HepG2 (cell line): ENCODE results near the gene SLC25A48. TPM values are rescaled to one million over a fixed set of nuclear protein-coding genes. Genes with fewer than 3 reads are reported as not detected.

Source experiments
- ATAC-seq: fragments of 200-7000 bp; cut with Tn5 transposase; 3 replicates; pipeline ENCODE4 v1.9.1; 2020; ENCODE audit warnings: mild to moderate bottlenecking, moderate library complexity
- BruUV-seq: library from RNA; stranded (reverse); fragments of 400-500 nt; replicated peaks from 2 replicates; lab custom pipeline; 2021; lab: Mats Ljungman, UMichigan
- CTCF ChIA-PET: fragments of 300-600 bp; formaldehyde crosslinking; extraction: SDS; loops from one replicate; lab custom pipeline; 2021; ENCODE audit warnings: low total read pairs, inconsistent platforms, low intra/inter-chr PET ratio; lab: Yijun Ruan, JAX
- POLR2A ChIA-PET: fragments of 350-600 bp; sonication (Branson Sonifier 250); formaldehyde crosslinking; loops from one replicate; lab custom pipeline; 2020; ENCODE audit warnings: antibody characterized with exemption, inconsistent platforms; lab: Yijun Ruan, JAX
- DNase-seq: peaks from one replicate; pipeline ENCODE4 v3.0.0-alpha.2; 2015; ENCODE audit warnings: low spot score
- FAIRE-seq: peaks from 3 replicates; lab custom pipeline; 2011; peaks lifted over from hg19 to GRCh38; lab: Jason Lieb, UNC
- H2AFZ ChIP-seq: one replicate; pipeline ENCODE4 v1.6.1; 2011; ENCODE audit warnings: low read length, inconsistent platforms
- H3K27ac ChIP-seq: fragments of 300-600 bp; 3 replicates; pipeline ENCODE4 v1.8.0; 2011; ENCODE audit warnings: mixed run types, mild to moderate bottlenecking, mixed read lengths, low read length, inconsistent platforms; ENCODE audit not compliant: insufficient read depth; ENCODE audit errors: extremely low read length
- H3K27me3 ChIP-seq, 2 experiments: fragments of 200-600 bp in 1 of 2; 2 replicates in 1 of 2; 3 replicates in 1 of 2; pipeline versions ENCODE4 v1.6.0 to v1.8.0; 2011; ENCODE audit warnings: low read length in 2 of 2, mild to moderate bottlenecking in 2 of 2, moderate library complexity in 2 of 2, inconsistent platforms in 1 of 2; ENCODE audit not compliant: insufficient read depth in 2 of 2, control insufficient read depth in 1 of 2
- H3K36me3 ChIP-seq, 2 experiments: fragments of 200-600 bp in 1 of 2; replicated peaks in 1 of 2; 2 replicates in 1 of 2; 3 replicates in 1 of 2; pipeline versions ENCODE4 v1.5.1 to v1.8.0; 2011; ENCODE audit warnings: low read length in 2 of 2, inconsistent platforms in 1 of 2; ENCODE audit not compliant: insufficient read depth in 2 of 2, control insufficient read depth in 1 of 2
- H3K4me1 ChIP-seq: 2 replicates; pipeline ENCODE4 v1.5.1; 2012; ENCODE audit warnings: low read length, inconsistent platforms; ENCODE audit not compliant: insufficient read depth
- H3K4me2 ChIP-seq: 2 replicates; pipeline ENCODE4 v1.6.0; 2011; ENCODE audit warnings: low read depth, low read length, inconsistent platforms
- H3K4me3 ChIP-seq, 3 experiments: fragments of 200-600 bp in 1 of 3; sonication (generic), shearing (Covaris generic) in 1 of 3; replicated peaks in 1 of 3; 2 replicates each; pipeline ENCODE4 v1.5.1; 2011 to 2016; ENCODE audit warnings: low read length in 3 of 3, inconsistent platforms in 2 of 3, low read depth in 2 of 3, mild to moderate bottlenecking in 2 of 3, control low read depth in 1 of 3, mixed read lengths in 1 of 3; ENCODE audit not compliant: insufficient read depth in 1 of 3
- H3K79me2 ChIP-seq: one replicate; pipeline ENCODE4 v1.6.1; 2011; ENCODE audit warnings: low read length, inconsistent platforms; ENCODE audit not compliant: insufficient read depth
- H3K9ac ChIP-seq: 2 replicates; pipeline ENCODE4 v1.6.0; 2011; ENCODE audit warnings: mild to moderate bottlenecking, low read depth, low read length, inconsistent platforms; ENCODE audit not compliant: insufficient read depth
- H3K9me3 ChIP-seq: 2 replicates; pipeline ENCODE4 v1.5.1; 2012; ENCODE audit warnings: mild to moderate bottlenecking, low read length
- H4K20me1 ChIP-seq: 2 replicates; pipeline ENCODE4 v1.6.0; 2011; ENCODE audit warnings: inconsistent platforms, mild to moderate bottlenecking, low read length, moderate library complexity; ENCODE audit not compliant: insufficient read depth
- FIP1L1 ChIP-seq: fragments of 200-400 bp; formaldehyde crosslinking; IDR thresholded peaks from 2 replicates; pipeline ENCODE4 v1.6.1; 2018; ENCODE audit warnings: low read depth, mild to moderate bottlenecking, low read length, moderate library complexity, borderline replicate concordance; ENCODE audit not compliant: insufficient read depth
- HOXA3 ChIP-seq: sonication (generic); formaldehyde crosslinking; IDR thresholded peaks from 2 replicates; pipeline ENCODE4 v1.5.0; 2020; ENCODE audit warnings: missing genetic modification reagents
- LCORL ChIP-seq, 2 experiments: fragments of 450-650 bp in 1 of 2; sonication (generic) in 1 of 2; formaldehyde crosslinking in 1 of 2; IDR thresholded peaks; 2 replicates each; pipeline versions ENCODE4 v1.5.0 to v1.6.1; 2017 to 2020; ENCODE audit warnings: antibody characterized with exemption in 1 of 2, missing genetic modification reagents in 1 of 2
- MED8 ChIP-seq: sonication (generic); formaldehyde crosslinking; IDR thresholded peaks from 2 replicates; pipeline ENCODE4 v1.8.1; 2023; ENCODE audit warnings: mild to moderate bottlenecking, missing genetic modification reagents; ENCODE audit not compliant: insufficient replicate concordance
- NR2F2 ChIP-seq: IDR thresholded peaks from 2 replicates; pipeline ENCODE4 v1.6.1; 2012; ENCODE audit warnings: low read depth, inconsistent platforms, borderline replicate concordance
- PRDM10 ChIP-seq: sonication (generic); formaldehyde crosslinking; IDR thresholded peaks from 2 replicates; pipeline ENCODE4 v1.4.0; 2020; ENCODE audit warnings: low read depth, missing genetic modification reagents
- ZBTB39 ChIP-seq: sonication (generic); formaldehyde crosslinking; IDR thresholded peaks from 2 replicates; pipeline ENCODE4 v1.5.0; 2020; ENCODE audit warnings: missing genetic modification reagents
- ZNF362 ChIP-seq: sonication (generic); formaldehyde crosslinking; IDR thresholded peaks from 2 replicates; pipeline ENCODE4 v1.4.0; 2020; ENCODE audit warnings: missing genetic modification reagents, mild to moderate bottlenecking, borderline replicate concordance
- ZNF781 ChIP-seq: sonication (generic); formaldehyde crosslinking; IDR thresholded peaks from 2 replicates; pipeline ENCODE4 v1.5.1; 2020; ENCODE audit warnings: borderline replicate concordance, mild to moderate bottlenecking, missing genetic modification reagents; ENCODE audit errors: not compliant biosample characterization
- WGBS: methylation state at CpG from one replicate; pipeline ENCODE4 v1.1.6; 2017; ENCODE audit warnings: low lambda C conversion rate; 5-methylcytosine and 5-hydroxymethylcytosine counted together
- in situ Hi-C: cut with HindIII; loops from 2 replicates; pipeline ENCODE4 v1.10.0; 2017; ENCODE audit warnings: low pct_unique_long_range_greater_than_20kb; ENCODE audit not compliant: extremely low pct_ligation_motif_present
- intact Hi-C: fragments of 100-400 bp; cut with micrococcal nuclease; formaldehyde crosslinking; loops from one replicate; pipeline ENCODE4 v1.10.0; 2022; ENCODE audit not compliant: unreplicated experiment
- polyA plus RNA-seq, 8 experiments: library from polyadenylated mRNA; depleted of rRNA in 3 of 8; stranded (reverse) in 7 of 8; unstranded in 1 of 8; fragments of >200 nt; fragmentation: Illumina TruSeq in 4 of 8; extraction: Trizol in 4 of 8; gene quantifications; 2 replicates each; pipeline versions ENCODE4 v1.2.1 to v1.2.3, GENCODE V29; 2011 to 2016; ENCODE audit warnings: low read depth in 4 of 8, missing spikeins in 1 of 8, mixed read lengths in 1 of 8; ENCODE audit not compliant: insufficient read depth in 1 of 8
- total RNA-seq, 5 experiments: library from RNA; depleted of rRNA; stranded (reverse); fragments of >200 nt; fragmentation: Illumina TruSeq; extraction: Trizol; gene quantifications; 2 replicates each; pipeline ENCODE4 v1.2.3, GENCODE V29; 2016; ENCODE audit warnings: low read depth in 1 of 5

SLC25A48 gene
- total and polyA plus RNA-seq, 2 of the 13 experiments (the other 11 are each of a cell fraction or from before 2014, with no cell fraction given) = 0.17 to 4.5 TPM

- Histone ChIP-seq H2AFZ (no peak overlapping the region), H3K4me3 (no peak overlapping the region), H3K4me1 (peaks cover 7% of the 10 kb centered on the region; the same call in 1 of the 2 replicates), H3K9me3 (0 out of 2 replicates have a peak, but pooled peaks cover under 1% of the 10 kb centered on the region), H4K20me1 (no peaks in the 10 kb centered on the region), H3K27me3 (peaks cover 1 to 66% of the 10 kb centered on the region in 2 experiments; a peak in 4 of 5 replicates), H3K4me2 (no peak overlapping the region), H3K27ac (no peak overlapping the region), H3K36me3 (no peaks in the 10 kb centered on the region), H3K79me2 (no peaks in the 10 kb centered on the region), H3K9ac (no peak overlapping the region)
- FAIRE-seq (no peak), ATAC-seq (no peak), DNase-seq (no peak)
- intact Hi-C loops (loop anchor here (5.0 kb wide), 1 partner anchor 49 kb away; no protein-coding TSS in a partner anchor), in situ Hi-C loops (loop anchor here (5.0 kb wide), 2 partner anchors 271 to 376 kb away; no protein-coding TSS in a partner anchor)
- no TSS peak for BruUV-seq
- POLR2A ChIA-PET = no interaction called here
- 72% methylated on average over 3 of the region's 14 CpGs for WGBS
- CTCF ChIA-PET = no interaction called here
- TF ChIP-seq MED8 (CRISPR knock-in tag) (no peak), FIP1L1 (no peak), NR2F2 (no peak), ZNF362 (CRISPR knock-in tag) (no peak), ZNF781 (no peak), HOXA3 (CRISPR knock-in tag) (no peak), LCORL (IDR thresholded peaks at IDR 0.05) (no peak), LCORL (CRISPR knock-in tag; IDR thresholded peaks at IDR 0.05) (no peak), ZBTB39 (CRISPR knock-in tag) (no peak), PRDM10 (CRISPR knock-in tag) (no peak)
- TF ChIP-seq, all 625 proteins: peak for 0
Measured at GRCh38 chr5:135832941-135833920, 1.2 kb upstream of the SLC25A48 start.
